ENCODE measurements around the gene SP140.
"Not testable (repeated sequence)": the region's sequence is repeated elsewhere in the genome, so short reads cannot be mapped to it uniquely, and the experiment has no call there.

The SP140 gene

GRCh38 chr2:230208576-230208975 is 17.0 kb upstream of the SP140 start:
- Histone ChIP-seq H3K4me1 (ENCODE audit: control insufficient read depth in 1 of 2, insufficient read depth in 2 of 2, low read length in 2 of 2) (no peaks in the 10 kb centered on the region), H3K27ac (ENCODE audit: low read length) (no peak overlapping the region), H3K9me3 (ENCODE audit: control insufficient read depth in 1 of 2, low read length in 2 of 2) (no peaks in the 10 kb centered on the region), H3K4me3 (ENCODE audit: low read depth in 1 of 2, low read length in 2 of 2) (no peak overlapping the region), H3K36me3 (ENCODE audit: control insufficient read depth in 1 of 2, insufficient read depth in 2 of 2, low read length in 2 of 2) (peaks cover 78 to 90% of the 10 kb centered on the region in 2 donors), H3K27me3 (ENCODE audit: low read depth, low read length) (no peaks in the 10 kb centered on the region)

DNA sequence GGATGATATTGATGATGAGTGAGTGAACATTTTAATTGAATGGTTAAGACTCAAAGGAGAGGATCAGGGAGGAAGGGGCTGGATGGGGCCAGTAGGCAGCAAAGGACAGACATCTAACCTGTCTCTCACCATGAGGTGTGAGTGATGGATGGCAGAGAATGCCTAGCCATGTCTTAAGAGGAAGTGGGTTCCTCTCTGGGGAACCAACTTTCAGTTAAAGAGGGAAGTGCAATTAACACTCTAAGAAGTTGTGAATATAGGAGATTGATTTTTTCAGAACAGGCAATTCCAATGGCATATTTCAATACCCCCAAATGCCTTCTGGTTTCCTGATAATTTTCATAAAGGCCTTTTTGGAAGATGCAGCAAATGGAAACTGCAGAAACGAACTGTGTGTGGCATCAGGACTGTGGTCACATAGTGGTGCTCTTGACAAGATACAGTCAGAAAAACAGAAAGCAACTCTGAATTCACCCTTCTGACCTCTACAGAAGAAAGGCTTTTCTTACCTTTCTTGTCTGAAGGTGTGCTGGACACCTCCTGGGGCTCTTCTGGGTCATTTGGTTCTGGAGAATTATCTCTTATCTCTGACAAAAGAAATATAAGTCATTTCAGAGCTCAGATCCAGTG is 16.0 kb upstream of the SP140 start:
- H3K27ac ChIP-seq (ENCODE audit: low read length): no peak overlapping the region
- peaks cover 77 to 95% of the 10 kb centered on the region in 2 donors for H3K36me3 ChIP-seq (ENCODE audit: control insufficient read depth in 1 of 2, insufficient read depth in 2 of 2, low read length in 2 of 2)
- H3K27me3 ChIP-seq (ENCODE audit: low read depth, low read length): no peaks in the 10 kb centered on the region
- no peaks in the 10 kb centered on the region for H3K9me3 ChIP-seq (ENCODE audit: control insufficient read depth in 1 of 2, low read length in 2 of 2)
- no peaks in the 10 kb centered on the region for H3K4me1 ChIP-seq (ENCODE audit: control insufficient read depth in 1 of 2, insufficient read depth in 2 of 2, low read length in 2 of 2)
- H3K4me3 ChIP-seq (ENCODE audit: low read depth in 1 of 2, low read length in 2 of 2): no peak overlapping the region

DNA sequence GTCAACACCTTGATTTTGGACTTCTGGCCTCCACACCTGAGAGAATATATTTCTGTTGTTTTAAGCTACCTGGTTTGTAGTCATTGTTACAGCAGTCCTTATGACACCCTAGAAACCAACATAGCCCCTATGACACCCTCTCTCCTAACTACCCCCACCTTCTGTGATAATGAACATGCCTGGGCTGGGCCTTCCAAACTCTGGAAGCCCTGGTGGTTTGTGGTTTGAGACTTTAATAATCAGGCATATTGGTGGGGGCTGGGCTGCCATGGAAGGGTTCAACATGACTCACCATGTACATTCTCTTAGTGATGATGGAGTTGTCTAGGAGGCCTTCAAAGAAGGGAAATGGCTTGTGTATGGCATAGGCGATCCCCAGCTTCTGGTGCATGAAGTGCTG is 9.0 kb upstream of the SP140 start:
- H3K4me1 ChIP-seq (ENCODE audit: control insufficient read depth in 1 of 2, insufficient read depth in 2 of 2, low read length in 2 of 2): no peaks in the 10 kb centered on the region
- H3K9me3 ChIP-seq (ENCODE audit: control insufficient read depth in 1 of 2, low read length in 2 of 2): no peaks in the 10 kb centered on the region
- H3K27ac ChIP-seq (ENCODE audit: low read length): no peak overlapping the region
- H3K36me3 ChIP-seq (ENCODE audit: control insufficient read depth in 1 of 2, insufficient read depth in 2 of 2, low read length in 2 of 2): peaks cover 24 to 50% of the 10 kb centered on the region in 2 donors
- no peaks in the 10 kb centered on the region for H3K27me3 ChIP-seq (ENCODE audit: low read depth, low read length)
- no peak overlapping the region for H3K4me3 ChIP-seq (ENCODE audit: low read depth in 1 of 2, low read length in 2 of 2)

DNA sequence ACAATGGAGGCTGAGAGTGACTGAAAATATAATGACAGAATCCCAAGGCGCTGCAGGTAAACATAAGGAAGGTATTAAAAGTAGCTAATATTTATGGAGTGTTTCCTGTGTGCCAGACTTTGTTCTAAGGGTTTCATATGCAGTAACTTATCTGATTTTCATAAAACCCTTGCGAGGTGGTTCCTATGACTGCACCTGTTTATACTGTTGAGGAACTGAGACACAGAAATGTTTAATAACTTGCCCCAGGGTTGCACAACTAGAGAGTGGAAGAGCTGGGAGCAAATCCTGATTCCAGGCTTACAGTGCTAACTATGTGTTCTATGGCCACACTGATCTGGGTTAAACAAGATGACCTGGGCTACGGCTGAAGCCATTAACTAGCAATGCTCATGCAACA is 8.1 kb upstream of the SP140 start:
- Histone ChIP-seq H3K4me1 (ENCODE audit: control insufficient read depth in 1 of 2, insufficient read depth in 2 of 2, low read length in 2 of 2) (no peaks in the 10 kb centered on the region), H3K4me3 (ENCODE audit: low read depth in 1 of 2, low read length in 2 of 2) (no peak overlapping the region), H3K27me3 (ENCODE audit: low read depth, low read length) (no peaks in the 10 kb centered on the region), H3K27ac (ENCODE audit: low read length) (no peak overlapping the region), H3K36me3 (ENCODE audit: control insufficient read depth in 1 of 2, insufficient read depth in 2 of 2, low read length in 2 of 2) (peaks cover 15 to 41% of the 10 kb centered on the region in 2 donors), H3K9me3 (ENCODE audit: control insufficient read depth in 1 of 2, low read length in 2 of 2) (no peaks in the 10 kb centered on the region)

- peaks cover 8 to 31% of the 10 kb centered on the region in 2 donors for H3K36me3 ChIP-seq (ENCODE audit: control insufficient read depth in 1 of 2, insufficient read depth in 2 of 2, low read length in 2 of 2)
- H3K9me3 ChIP-seq (ENCODE audit: control insufficient read depth in 1 of 2, low read length in 2 of 2): no peaks in the 10 kb centered on the region
- peak overlapping the region; percentile 5 to 97 for H3K4me3 ChIP-seq (ENCODE audit: low read depth in 1 of 2, low read length in 2 of 2)
- no peak overlapping the region for H3K27ac ChIP-seq (ENCODE audit: low read length)
- H3K4me1 ChIP-seq (ENCODE audit: control insufficient read depth in 1 of 2, insufficient read depth in 2 of 2, low read length in 2 of 2): no peaks in the 10 kb centered on the region
- H3K27me3 ChIP-seq (ENCODE audit: low read depth, low read length): no peaks in the 10 kb centered on the region
These were observed 7.1 kb upstream of the SP140 start for GRCh38 chr2:230218421-230218820.

GRCh38 chr2:230219419-230220331 is 5.9 kb upstream of the SP140 start, which contains the start of gene SP110:
TSS of gene SP110 (minus strand) at chr2:230219984. CDS start at chr2:230216927, 3,057 bp downstream.
- no peaks in the 10 kb centered on the region for H3K27me3 ChIP-seq (ENCODE audit: low read depth, low read length)
- H3K27ac ChIP-seq (ENCODE audit: low read length): peak within 1 kb of the TSS; percentile 73
- H3K36me3 ChIP-seq (ENCODE audit: control insufficient read depth in 1 of 2, insufficient read depth in 2 of 2, low read length in 2 of 2): peaks cover 4 to 19% of the 10 kb centered on the region in 2 donors
- H3K9me3 ChIP-seq (ENCODE audit: control insufficient read depth in 1 of 2, low read length in 2 of 2): no peaks in the 10 kb centered on the region
- H3K4me3 ChIP-seq (ENCODE audit: low read depth in 1 of 2, low read length in 2 of 2): peak within 1 kb of the TSS; percentile 97 to 98
- no peaks in the 10 kb centered on the region for H3K4me1 ChIP-seq (ENCODE audit: control insufficient read depth in 1 of 2, insufficient read depth in 2 of 2, low read length in 2 of 2)

DNA sequence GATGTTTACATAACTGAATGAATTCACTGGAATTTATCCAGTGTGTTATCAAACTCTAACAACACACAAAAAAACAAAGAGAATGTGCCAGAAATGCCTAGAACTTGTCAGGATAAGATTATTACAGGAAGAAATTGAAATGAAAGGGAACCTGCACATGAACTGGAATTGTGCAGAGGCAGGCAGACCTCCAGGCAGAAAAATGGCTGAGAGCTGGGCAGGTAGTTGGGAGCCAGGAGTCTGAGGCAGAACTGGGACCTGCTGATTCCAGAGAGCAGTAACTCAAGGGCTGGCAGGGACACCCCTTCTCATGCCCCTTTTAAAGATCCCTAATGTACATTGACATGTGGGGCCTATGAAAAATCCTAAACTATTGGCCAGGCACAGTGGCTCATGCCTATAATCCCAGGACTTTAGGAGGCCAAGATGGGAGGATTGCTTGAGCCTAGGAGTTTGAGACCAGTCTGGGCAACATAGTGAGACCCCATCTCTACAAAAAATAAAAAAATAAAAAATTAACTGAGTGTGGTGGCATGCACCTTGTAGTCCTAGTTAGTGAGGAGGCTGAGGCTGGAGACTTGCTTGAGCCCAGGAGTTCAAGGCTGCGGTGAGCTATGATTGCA is 5.1 kb upstream of the SP140 start:
- Histone ChIP-seq H3K36me3 (ENCODE audit: control insufficient read depth in 1 of 2, insufficient read depth in 2 of 2, low read length in 2 of 2) (peaks cover 0 to 11% of the 10 kb centered on the region in 2 donors), H3K27me3 (ENCODE audit: low read depth, low read length) (no peaks in the 10 kb centered on the region), H3K4me3 (ENCODE audit: low read depth in 1 of 2, low read length in 2 of 2) (peak overlapping the region; percentile 97 to 98), H3K4me1 (ENCODE audit: control insufficient read depth in 1 of 2, insufficient read depth in 2 of 2, low read length in 2 of 2) (no peaks in the 10 kb centered on the region), H3K27ac (ENCODE audit: low read length) (peak overlapping the region; percentile 73), H3K9me3 (ENCODE audit: control insufficient read depth in 1 of 2, low read length in 2 of 2) (no peaks in the 10 kb centered on the region)

DNA sequence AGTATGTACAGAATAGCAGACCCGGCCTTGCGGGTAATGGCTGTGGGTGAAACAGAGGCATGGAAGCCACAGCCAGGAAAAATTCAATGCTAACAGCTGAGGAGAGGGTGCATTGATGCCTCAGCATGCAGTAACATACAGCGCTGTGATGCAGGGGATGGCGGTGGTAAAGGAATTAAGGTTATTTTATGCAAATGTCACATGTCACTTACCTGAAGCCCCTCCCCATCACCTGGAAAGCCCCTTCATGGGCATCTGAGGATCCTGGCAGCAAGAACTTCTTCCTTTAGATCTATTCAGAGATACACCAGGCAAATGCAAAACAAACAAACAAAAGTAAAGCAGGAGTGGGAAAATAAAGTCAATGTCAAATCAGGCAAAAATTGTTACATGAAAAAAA is 4.0 kb upstream of the SP140 start:
- Histone ChIP-seq H3K27ac (ENCODE audit: low read length) (no peak overlapping the region), H3K4me1 (ENCODE audit: control insufficient read depth in 1 of 2, insufficient read depth in 2 of 2, low read length in 2 of 2) (no peaks in the 10 kb centered on the region), H3K36me3 (ENCODE audit: control insufficient read depth in 1 of 2, insufficient read depth in 2 of 2, low read length in 2 of 2) (peaks cover 0 to under 1% of the 10 kb centered on the region in 2 donors), H3K9me3 (ENCODE audit: control insufficient read depth in 1 of 2, low read length in 2 of 2) (no peaks in the 10 kb centered on the region), H3K4me3 (ENCODE audit: low read depth in 1 of 2, low read length in 2 of 2) (no peak overlapping the region), H3K27me3 (ENCODE audit: low read depth, low read length) (no peaks in the 10 kb centered on the region)

DNA sequence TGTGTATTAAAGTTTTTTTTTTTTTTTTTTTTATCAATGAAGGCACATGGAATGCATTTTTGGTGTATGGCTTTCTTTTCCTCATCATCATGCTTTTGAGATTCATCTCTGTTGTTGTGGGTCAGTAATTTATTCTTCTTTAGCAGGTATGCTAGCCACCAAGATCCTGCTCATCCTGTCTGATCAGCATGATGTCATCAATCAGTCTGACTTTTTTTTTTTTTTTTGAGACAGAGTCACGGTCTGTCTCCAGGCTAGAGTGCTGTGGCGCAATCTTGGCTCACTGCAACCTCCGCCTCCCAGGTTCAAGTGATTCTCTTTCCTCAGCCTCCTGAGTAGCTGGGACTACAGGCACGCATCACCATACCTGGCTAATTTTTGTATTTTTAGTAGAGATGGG is 2.7 kb upstream of the SP140 start:
- H3K27ac ChIP-seq (ENCODE audit: low read length); H3K4me1 ChIP-seq (ENCODE audit: control insufficient read depth in 1 of 2, insufficient read depth in 2 of 2, low read length in 2 of 2); H3K4me3 ChIP-seq (ENCODE audit: low read depth in 1 of 2, low read length in 2 of 2): not testable (repeated sequence)

GRCh38 chr2:230224458-230224857 is 1.1 kb upstream of the SP140 start:
- H3K27me3 ChIP-seq (ENCODE audit: low read depth, low read length): no peaks in the 10 kb centered on the region

More for the DNA sequence above, 2.7 kb upstream of the SP140 start:
- not testable (repeated sequence) for H3K36me3 ChIP-seq (ENCODE audit: control insufficient read depth in 1 of 2, insufficient read depth in 2 of 2, low read length in 2 of 2); H3K27me3 ChIP-seq (ENCODE audit: low read depth, low read length); H3K9me3 ChIP-seq (ENCODE audit: control insufficient read depth in 1 of 2, low read length in 2 of 2)

DNA sequence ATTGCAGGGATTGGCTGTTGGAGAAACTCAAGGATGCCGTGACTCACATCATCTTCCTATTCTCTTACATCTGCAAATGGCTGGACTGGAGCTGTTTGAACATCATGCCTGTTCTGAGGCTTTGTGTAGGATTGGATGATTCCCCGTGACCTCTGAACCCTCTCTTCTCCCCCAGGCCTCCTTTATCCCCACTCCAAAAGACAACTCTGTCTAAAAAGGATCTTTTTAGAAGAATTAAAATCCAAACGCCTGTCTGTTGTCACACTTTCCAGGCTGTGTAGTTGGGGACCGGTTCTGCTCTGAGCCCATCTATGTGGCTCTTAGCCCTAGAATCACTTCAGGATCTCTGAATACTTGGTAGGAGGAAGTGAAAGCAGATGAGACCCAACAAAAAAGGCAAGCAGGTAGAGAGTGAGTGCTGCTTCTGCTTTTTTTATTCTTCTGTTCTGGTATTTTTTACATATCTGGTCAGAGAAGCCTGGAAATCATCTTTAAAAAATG is 565 bp downstream of the SP140 start:
- H3K4me1 ChIP-seq (ENCODE audit: control insufficient read depth in 1 of 2, insufficient read depth in 2 of 2, low read length in 2 of 2): no peaks in the 10 kb centered on the region
- no peak overlapping the region for H3K27ac ChIP-seq (ENCODE audit: low read length)
- peaks cover 6 to 11% of the 10 kb centered on the region in 2 donors for H3K9me3 ChIP-seq (ENCODE audit: control insufficient read depth in 1 of 2, low read length in 2 of 2)
- peak overlapping the region in 1 of 2 donors; percentile 38 for H3K4me3 ChIP-seq (ENCODE audit: low read depth in 1 of 2, low read length in 2 of 2)
- H3K36me3 ChIP-seq (ENCODE audit: control insufficient read depth in 1 of 2, insufficient read depth in 2 of 2, low read length in 2 of 2): no peaks in the 10 kb centered on the region
- no peaks in the 10 kb centered on the region for H3K27me3 ChIP-seq (ENCODE audit: low read depth, low read length)

More at GRCh38 chr2:230224458-230224857, 1.1 kb upstream of the SP140 start:
- Histone ChIP-seq H3K27ac (ENCODE audit: low read length) (no peak overlapping the region), H3K9me3 (ENCODE audit: control insufficient read depth in 1 of 2, low read length in 2 of 2) (no peaks in the 10 kb centered on the region), H3K36me3 (ENCODE audit: control insufficient read depth in 1 of 2, insufficient read depth in 2 of 2, low read length in 2 of 2) (no peaks in the 10 kb centered on the region), H3K4me1 (ENCODE audit: control insufficient read depth in 1 of 2, insufficient read depth in 2 of 2, low read length in 2 of 2) (no peaks in the 10 kb centered on the region), H3K4me3 (ENCODE audit: low read depth in 1 of 2, low read length in 2 of 2) (no peak overlapping the region)
